GM18858 (cell line): ENCODE data around the gene GNB1L.

Experiments used
- ATAC-seq: cut with Tn5 transposase; IDR thresholded peaks from one replicate; pipeline ENCODE4 v1.9.1; 2021; ENCODE audit not compliant: unreplicated experiment

GNB1L gene

GRCh38 chr22:19866665-19867009, 12.0 kb upstream of the GNB1L start:
- ATAC-seq, result no peak

- ATAC-seq, result no peak
Observed at GRCh38 chr22:19865141-19865829, 10.6 kb upstream of the GNB1L start.

DNA sequence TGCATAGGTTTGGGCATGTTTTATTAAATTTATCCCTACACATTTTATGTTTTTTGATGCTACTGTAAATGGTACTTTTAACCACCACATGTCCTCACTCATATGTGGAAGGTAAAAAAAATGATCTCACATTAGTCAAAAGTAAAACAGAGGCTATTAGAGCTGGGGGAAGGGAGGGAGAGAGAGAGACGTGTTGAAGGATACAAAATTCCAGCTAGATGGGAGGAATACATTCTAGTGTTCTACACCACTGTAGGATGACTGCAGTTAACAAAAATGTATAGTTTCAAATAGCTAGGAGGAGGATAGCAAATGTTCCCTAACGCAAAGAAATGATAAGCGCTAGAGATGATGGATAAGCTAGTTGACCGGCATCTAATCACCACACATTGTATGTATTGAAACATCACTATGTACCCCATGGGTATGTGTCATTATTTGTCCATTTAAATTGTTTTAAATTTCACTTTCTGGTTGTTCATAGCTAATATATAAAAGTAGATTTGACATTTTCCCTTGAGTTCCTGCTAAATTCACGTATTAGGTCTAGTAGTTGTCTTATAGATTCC, 9.9 kb upstream of the GNB1L start:
- no peak for ATAC-seq

GRCh38 chr22:19863571-19863970, 8.9 kb upstream of the GNB1L start:
- no peak for ATAC-seq

- no peak for ATAC-seq
Observed at GRCh38 chr22:19862619-19863246, 8.1 kb upstream of the GNB1L start.

GRCh38 chr22:19859861-19860510, 5.3 kb upstream of the GNB1L start:
- no peak for ATAC-seq

DNA sequence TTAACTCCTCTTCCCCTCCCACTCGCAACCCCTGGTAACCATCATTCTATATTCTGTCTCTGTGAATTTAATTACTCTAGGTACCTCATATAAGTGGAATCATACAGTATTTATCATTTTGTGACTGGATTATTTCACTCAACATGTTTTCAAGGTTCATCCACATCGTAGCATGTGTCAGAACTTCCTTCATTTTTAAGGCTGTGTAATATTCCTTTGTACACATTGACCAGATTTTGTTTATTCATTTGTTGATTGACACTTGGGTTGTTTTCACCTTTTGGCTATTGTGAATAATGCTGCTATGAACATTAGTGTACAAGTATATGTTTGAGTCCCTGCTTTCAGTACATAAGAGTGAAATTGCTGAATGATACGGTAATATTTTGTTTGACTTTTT, 2.7 kb upstream of the GNB1L start:
- no peak for ATAC-seq

GRCh38 chr22:19855504-19856409, 1.1 kb upstream of the GNB1L start:
- ATAC-seq, result peak; percentile 12

DNA sequence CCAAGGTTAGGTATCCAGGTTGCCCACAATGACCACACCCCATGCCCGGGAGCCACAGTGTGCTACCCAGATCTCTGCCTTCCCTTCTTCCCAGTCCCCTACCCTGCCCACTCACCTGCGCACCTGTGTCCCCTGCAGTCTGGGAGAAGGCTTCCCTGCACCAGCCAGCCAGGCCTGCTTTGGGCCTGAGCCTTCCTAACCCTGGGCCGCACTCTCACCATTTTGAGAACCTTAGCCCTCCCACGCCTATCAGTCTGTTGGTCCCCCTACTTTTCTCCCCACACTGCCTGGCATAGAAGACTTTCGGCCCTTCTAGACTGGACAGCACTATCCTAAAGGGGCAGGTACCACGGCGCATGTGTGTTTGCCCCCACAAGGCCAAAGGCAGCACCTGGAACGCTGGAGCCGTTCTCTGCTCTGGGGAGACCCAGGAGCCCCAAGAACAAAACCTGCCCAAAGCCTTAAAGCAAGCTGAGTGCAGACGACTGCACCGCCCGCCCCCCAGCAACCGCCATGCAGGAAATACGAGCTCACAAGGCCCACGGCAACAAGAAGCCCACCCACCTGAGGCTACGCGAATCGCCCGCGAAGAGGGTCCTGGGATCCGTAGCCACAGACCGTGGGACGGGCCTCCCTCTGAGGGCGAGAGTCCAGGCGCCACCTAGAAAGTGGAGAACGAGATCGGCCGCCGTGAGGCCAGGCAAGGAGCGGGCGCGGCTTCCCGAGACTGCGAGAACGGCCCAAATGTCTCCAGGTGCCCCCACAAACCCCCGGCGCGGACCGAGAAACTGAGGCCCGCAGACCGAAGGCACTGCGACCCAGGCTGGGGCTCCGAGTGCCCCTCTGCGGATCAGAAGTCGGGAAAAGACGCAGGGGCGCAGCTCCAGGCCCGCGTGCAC, 546 bp downstream of the GNB1L start:
- ATAC-seq, result no peak

DNA sequence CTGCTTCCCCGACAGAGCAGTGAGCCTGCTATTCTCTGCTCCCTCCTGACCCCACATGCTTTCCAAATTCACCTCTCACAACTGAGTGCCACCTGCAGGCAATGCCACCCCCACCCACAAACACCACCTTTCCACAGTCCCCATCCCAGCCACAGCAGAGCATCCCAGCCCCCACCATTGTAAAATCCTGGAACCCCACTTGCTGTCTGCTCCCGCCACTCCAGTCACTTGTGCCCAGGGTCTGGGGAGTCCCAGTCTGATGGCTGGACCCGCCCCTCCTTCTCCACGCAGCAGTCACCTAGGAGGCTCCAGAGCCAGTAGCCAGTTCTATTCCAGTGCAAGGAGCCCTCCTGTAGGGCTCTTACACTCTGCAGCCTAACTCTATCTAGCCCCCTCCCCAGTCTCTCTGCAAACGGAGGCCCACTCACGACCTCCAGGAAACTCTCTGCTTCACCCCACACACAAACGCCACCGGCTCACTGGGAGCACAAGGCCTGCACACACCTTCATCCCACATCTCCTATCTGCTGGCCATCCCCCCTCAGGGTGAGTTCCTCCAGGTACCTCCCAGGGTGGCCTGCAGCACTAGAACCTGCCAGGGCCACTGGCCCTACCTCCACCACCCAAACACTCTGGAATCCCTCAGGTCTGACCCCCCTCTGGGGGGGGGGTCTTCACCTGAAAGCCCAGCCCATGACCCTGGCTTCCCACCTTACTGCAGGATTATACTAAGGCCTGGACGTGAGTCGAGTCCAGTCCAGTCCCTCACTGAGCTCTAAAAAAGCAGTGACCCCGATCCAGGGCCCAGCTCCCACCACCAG, 1.4 kb downstream of the GNB1L start:
- no peak for ATAC-seq

DNA sequence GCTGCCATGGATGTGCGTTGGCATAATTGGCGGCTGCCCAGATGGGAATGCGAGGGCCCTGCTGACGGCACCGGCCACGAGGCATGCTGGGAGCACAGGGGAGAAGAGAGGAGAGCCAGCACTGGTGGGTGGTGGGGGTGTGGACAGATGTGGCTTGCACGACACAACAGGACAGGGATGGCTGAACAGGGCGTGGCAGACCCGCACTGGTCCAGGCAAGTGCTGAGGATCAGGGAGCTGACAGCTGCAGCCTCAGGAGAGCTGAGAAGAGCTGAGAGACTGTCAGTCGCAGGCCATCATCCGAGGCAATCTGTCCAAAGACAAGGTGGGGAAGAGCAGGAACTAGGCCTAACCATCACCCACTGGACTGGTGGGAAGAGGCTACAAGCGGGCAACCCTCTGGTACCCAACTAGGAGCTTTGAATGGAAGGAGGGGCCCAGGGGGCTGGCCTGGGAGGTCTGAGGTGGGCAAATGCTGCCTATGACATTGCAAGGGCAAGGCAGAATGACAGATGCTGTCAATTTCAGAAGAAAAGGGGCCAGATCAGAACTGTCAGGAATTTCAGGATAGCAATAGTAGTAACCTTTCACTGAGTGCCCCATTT, 2.4 kb downstream of the GNB1L start:
- ATAC-seq, result no peak

- ATAC-seq, result no peak
Observed at GRCh38 chr22:19851291-19852176, 3.1 kb downstream of the GNB1L start.

- no peak for ATAC-seq
Observed at GRCh38 chr22:19850763-19851109, 3.9 kb downstream of the GNB1L start.

- no peak for ATAC-seq
Observed at GRCh38 chr22:19849835-19850762, 4.6 kb downstream of the GNB1L start.

DNA sequence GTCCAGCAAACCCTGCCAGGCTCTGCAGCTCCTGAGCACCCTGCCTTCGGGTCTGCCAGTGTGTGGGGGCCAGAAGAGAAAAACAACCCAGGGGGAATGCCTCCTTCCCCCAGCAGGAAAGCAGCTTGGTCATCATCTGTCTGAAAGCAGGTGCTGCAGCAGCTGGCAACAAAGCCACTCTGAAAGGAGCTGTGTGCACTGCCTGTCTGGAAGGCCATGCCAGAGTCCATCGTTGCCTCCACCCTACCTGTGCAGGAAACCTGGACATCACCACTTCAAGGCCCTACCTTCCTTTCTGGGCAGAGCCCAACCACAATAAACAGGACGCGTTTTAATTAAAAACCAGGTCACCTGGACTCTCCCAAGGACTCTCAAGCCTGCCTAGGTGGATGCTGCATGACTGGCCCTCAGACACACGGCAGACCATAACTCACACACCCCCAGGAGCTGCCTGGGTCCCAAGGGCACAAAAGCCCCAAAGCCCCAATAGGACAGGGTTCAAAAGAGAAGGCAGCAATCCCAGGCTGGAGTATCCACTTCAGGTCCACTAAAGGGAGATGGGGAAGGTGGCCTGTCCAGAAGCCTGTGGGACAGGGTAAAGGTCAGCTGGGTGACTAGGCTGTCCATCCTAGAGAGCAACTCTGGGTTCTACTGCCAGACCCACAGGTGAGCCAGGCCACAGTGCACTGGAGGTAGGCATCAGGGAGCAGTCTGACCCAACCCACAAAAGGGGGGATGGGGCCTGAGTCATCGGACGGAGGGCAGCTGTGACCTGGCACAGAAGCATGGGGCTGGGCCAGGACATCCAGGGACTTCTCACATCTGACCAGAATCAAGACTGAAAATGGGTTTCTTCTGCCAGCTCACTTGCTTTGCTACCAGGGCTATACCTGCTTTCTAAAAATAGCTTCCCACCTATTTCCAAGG, 6.1 kb downstream of the GNB1L start:
- no peak for ATAC-seq

GRCh38 chr22:19847345-19847632, 7.4 kb downstream of the GNB1L start:
- ATAC-seq, result no peak
